GM13976 (cell line): ENCODE data around the gene ATF5.

Experiments used
- DNase-seq: peaks from one replicate; pipeline ENCODE4 v3.0.0; 2012; ENCODE audit warnings: low spot score
- CTCF ChIP-seq: IDR thresholded peaks from 2 replicates; pipeline ENCODE4 v1.5.1; 2012; ENCODE audit warnings: borderline replicate concordance, mild to moderate bottlenecking; ENCODE audit not compliant: insufficient read depth; ENCODE audit errors: extremely low read depth, missing control alignments, control extremely low read depth
- in situ Hi-C: fragments of 300-500 bp; cut with MboI; formaldehyde crosslinking; loops from one replicate; pipeline ENCODE4 v1.12.0; 2022; ENCODE audit warnings: low sequenced_read_pairs, mixed read lengths, inconsistent platforms; ENCODE audit not compliant: unreplicated experiment

Gene ATF5

GRCh38 chr19:49929611-49930482, 842 bp downstream of the ATF5 start:
- no peak for TF ChIP-seq CTCF
- DNase-seq = peak; percentile 98
- in situ Hi-C loops = loop anchor here (25.0 kb wide), 1 partner anchor 207 kb away; no protein-coding TSS in a partner anchor

DNA sequence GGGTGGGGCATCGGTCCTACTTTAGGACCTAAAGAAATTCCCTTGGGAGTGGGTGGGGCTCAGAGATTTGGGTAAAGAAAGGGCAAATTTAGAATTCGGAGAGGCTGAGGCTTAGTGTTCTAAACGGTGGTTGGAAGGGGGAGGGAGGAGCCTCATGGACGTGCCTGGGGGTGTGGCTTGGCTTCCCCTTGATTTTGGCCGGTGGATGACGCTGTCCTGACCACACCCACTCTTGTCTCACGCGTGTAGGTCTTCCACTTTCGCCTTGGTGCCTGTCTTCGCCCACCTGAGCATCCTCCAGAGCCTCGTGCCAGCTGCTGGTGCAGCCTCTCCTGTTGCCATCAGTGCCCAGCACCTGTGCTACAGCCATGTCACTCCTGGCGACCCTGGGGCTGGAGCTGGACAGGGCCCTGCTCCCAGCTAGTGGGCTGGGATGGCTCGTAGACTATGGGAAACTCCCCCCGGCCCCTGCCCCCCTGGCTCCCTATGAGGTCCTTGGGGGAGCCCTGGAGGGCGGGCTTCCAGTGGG, 1.5 kb downstream of the ATF5 start:
- no peak for TF ChIP-seq CTCF
- in situ Hi-C loops = loop anchor here (25.0 kb wide), 1 partner anchor 207 kb away; no protein-coding TSS in a partner anchor
- no peak for DNase-seq

- in situ Hi-C loops = loop anchor here (25.0 kb wide), 1 partner anchor 206 kb away; no protein-coding TSS in a partner anchor
- DNase-seq = no peak
- no peak for TF ChIP-seq CTCF
Observed at GRCh38 chr19:49931293-49932040, 2.5 kb downstream of the ATF5 start.

- DNase-seq = no peak
- in situ Hi-C loops = loop anchor here (25.0 kb wide), 1 partner anchor 205 kb away; no protein-coding TSS in a partner anchor
- no peak for TF ChIP-seq CTCF
Observed at GRCh38 chr19:49932041-49932451, 3.0 kb downstream of the ATF5 start.

DNA sequence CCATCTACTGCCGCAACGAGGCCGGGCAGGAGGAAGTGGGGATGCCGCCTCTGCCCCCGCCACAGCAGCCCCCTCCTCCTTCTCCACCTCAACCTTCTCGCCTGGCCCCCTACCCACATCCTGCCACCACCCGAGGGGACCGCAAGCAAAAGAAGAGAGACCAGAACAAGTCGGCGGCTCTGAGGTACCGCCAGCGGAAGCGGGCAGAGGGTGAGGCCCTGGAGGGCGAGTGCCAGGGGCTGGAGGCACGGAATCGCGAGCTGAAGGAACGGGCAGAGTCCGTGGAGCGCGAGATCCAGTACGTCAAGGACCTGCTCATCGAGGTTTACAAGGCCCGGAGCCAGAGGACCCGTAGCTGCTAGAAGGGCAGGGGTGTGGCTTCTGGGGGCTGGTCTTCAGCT, 3.7 kb downstream of the ATF5 start:
- DNase-seq = no peak
- in situ Hi-C loops = loop anchor here (25.0 kb wide), 1 partner anchor 205 kb away; no protein-coding TSS in a partner anchor
- no peak for TF ChIP-seq CTCF

GRCh38 chr19:49933643-49934042, 4.6 kb downstream of the ATF5 start:
- DNase-seq = no peak
- in situ Hi-C loops = loop anchor here (25.0 kb wide), 1 partner anchor 204 kb away; no protein-coding TSS in a partner anchor
- no peak for TF ChIP-seq CTCF
